HL-60 (cell line): ENCODE data around the gene SNRPA1.

Experiments used
- DNase-seq, 2 experiments: peaks; one replicate each; pipeline ENCODE4 v3.0.0-alpha.2; 2010 to 2020; ENCODE audit warnings: low read depth in 1 of 2, low spot score in 1 of 2
- H3K27ac ChIP-seq: fragments of 250-450 bp; sonication (Bioruptor Pico); replicated peaks from 2 replicates; pipeline ENCODE4 v1.5.1; 2020; ENCODE audit warnings: mild to moderate bottlenecking, moderate library complexity
- H3K27me3 ChIP-seq: fragments of 250-450 bp; sonication (Bioruptor Pico); 2 replicates; pipeline ENCODE4 v1.5.1; 2021; ENCODE audit warnings: mild to moderate bottlenecking, moderate library complexity; ENCODE audit not compliant: insufficient read depth, poor library complexity, severe bottlenecking
- H3K4me3 ChIP-seq: replicated peaks from 2 replicates; pipeline ENCODE4 v1.5.1; 2011; ENCODE audit warnings: mild to moderate bottlenecking, control low read depth, low read length; ENCODE audit not compliant: insufficient read depth
- GABPA ChIP-seq: IDR thresholded peaks from 2 replicates; pipeline ENCODE4 v1.6.1; 2012; ENCODE audit warnings: low read depth
- POLR2AphosphoS5 ChIP-seq: IDR thresholded peaks from 2 replicates; pipeline ENCODE4 v1.6.1; 2012; ENCODE audit warnings: low read depth
- SPI1 ChIP-seq: IDR thresholded peaks from 2 replicates; pipeline ENCODE4 v1.6.1; 2012; ENCODE audit warnings: low read depth, mild to moderate bottlenecking, borderline replicate concordance
- TF ChIP-seq, protein P1 (sequence below): IDR thresholded peaks from one replicate; pipeline ENCODE4 v1.5.1; 2011; ENCODE audit warnings: low read length, control low read depth, inconsistent platforms; ENCODE audit not compliant: insufficient read depth
- TF ChIP-seq, protein P2 (sequence below): IDR thresholded peaks from 2 replicates; pipeline ENCODE4 v1.6.1; 2012; ENCODE audit warnings: low read depth; ENCODE audit not compliant: insufficient replicate concordance

The SNRPA1 gene

DNA sequence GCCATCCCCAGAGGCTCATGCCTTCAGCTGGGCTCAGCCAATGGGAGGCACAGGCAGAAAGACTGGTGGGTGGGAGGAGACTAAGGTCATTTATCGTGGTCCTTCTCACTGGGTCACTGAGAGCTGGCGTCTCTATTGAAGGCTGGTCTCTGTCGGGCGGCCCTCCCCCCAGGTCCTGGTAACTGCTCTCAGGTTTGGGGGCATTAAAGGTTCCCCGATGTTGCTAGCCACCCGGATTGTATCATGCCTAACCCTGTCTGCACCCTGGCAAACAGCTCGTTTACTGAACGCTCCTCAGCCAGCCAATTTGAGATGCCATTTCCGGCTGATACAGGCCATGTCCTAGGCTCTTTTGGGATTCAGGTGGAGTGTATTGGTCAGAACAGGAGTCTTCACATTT is 28.3 kb downstream of the SNRPA1 start:
- TF ChIP-seq, protein P1, sequence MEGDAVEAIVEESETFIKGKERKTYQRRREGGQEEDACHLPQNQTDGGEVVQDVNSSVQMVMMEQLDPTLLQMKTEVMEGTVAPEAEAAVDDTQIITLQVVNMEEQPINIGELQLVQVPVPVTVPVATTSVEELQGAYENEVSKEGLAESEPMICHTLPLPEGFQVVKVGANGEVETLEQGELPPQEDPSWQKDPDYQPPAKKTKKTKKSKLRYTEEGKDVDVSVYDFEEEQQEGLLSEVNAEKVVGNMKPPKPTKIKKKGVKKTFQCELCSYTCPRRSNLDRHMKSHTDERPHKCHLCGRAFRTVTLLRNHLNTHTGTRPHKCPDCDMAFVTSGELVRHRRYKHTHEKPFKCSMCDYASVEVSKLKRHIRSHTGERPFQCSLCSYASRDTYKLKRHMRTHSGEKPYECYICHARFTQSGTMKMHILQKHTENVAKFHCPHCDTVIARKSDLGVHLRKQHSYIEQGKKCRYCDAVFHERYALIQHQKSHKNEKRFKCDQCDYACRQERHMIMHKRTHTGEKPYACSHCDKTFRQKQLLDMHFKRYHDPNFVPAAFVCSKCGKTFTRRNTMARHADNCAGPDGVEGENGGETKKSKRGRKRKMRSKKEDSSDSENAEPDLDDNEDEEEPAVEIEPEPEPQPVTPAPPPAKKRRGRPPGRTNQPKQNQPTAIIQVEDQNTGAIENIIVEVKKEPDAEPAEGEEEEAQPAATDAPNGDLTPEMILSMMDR = no peak
- TF ChIP-seq, protein P2, sequence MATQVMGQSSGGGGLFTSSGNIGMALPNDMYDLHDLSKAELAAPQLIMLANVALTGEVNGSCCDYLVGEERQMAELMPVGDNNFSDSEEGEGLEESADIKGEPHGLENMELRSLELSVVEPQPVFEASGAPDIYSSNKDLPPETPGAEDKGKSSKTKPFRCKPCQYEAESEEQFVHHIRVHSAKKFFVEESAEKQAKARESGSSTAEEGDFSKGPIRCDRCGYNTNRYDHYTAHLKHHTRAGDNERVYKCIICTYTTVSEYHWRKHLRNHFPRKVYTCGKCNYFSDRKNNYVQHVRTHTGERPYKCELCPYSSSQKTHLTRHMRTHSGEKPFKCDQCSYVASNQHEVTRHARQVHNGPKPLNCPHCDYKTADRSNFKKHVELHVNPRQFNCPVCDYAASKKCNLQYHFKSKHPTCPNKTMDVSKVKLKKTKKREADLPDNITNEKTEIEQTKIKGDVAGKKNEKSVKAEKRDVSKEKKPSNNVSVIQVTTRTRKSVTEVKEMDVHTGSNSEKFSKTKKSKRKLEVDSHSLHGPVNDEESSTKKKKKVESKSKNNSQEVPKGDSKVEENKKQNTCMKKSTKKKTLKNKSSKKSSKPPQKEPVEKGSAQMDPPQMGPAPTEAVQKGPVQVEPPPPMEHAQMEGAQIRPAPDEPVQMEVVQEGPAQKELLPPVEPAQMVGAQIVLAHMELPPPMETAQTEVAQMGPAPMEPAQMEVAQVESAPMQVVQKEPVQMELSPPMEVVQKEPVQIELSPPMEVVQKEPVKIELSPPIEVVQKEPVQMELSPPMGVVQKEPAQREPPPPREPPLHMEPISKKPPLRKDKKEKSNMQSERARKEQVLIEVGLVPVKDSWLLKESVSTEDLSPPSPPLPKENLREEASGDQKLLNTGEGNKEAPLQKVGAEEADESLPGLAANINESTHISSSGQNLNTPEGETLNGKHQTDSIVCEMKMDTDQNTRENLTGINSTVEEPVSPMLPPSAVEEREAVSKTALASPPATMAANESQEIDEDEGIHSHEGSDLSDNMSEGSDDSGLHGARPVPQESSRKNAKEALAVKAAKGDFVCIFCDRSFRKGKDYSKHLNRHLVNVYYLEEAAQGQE = no peak
- TF ChIP-seq POLR2AphosphoS5 = no peak
- TF ChIP-seq SPI1 = no peak
- TF ChIP-seq GABPA = no peak
- Histone ChIP-seq H3K27ac (no peak overlapping the region), H3K27me3 (no peaks in the 10 kb centered on the region), H3K4me3 (no peak overlapping the region)
- no peak for DNase-seq

DNA sequence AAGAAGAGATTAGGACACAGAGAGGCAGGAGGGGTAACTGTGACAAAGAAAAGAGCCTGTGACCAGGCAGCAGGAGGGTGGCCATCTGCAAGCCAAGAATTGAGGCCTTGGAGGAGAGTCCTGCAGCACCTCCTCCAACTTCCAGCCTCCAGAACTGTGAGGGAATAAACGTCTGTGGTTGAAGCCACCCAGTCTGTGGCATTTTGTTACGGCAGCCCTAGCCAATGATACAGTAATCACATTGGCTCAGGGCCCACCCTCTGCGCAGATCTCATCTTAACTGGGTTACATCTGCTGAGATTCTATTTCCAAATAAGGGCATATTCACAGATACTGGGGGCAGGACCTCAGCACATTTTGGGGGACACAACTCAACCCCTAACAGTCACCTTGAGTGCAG is 29.0 kb downstream of the SNRPA1 start:
- H3K4me3 ChIP-seq = no peak overlapping the region
- TF ChIP-seq, protein P2 = no peak
- no peak for TF ChIP-seq SPI1
- no peak for TF ChIP-seq GABPA
- TF ChIP-seq, protein P1 = no peak
- TF ChIP-seq POLR2AphosphoS5 = no peak
- no peak overlapping the region for H3K27ac ChIP-seq
- no peaks in the 10 kb centered on the region for H3K27me3 ChIP-seq
- DNase-seq = no peak

DNA sequence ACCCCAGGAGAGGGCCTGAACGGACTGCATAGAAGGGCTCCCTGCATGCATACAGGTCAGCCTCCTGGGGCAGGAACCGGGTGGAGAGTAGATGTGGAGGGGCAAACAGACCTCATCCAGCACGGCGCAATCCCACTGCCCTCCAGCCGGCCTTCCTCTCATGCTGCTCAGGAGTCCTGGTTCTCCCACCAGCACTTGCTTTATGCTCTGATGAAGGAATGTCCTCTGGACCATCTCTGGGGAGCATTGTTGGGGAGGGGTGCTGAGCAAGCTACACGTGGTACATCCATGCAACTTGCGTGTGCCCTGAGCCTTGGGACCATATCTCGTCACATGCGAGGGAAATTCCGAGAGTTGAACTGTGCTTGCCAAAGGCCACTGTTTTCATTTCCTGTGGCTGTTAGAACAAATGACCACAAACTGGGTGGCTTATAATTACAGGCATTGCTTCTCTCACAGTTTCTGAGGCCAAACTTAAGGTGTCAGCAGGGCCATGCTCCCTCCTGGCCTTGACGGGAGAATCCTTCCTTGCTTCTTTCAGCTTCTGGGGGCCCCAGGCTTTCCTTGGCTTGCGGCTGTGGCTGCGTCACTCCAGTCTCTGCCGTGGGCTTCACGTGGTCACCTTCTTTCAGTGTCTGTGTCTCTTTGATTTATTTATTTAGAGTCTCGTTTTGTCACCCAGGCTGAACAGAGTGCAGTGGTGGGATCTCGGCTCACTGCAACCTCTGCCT is 30.0 kb downstream of the SNRPA1 start:
- no peak for TF ChIP-seq SPI1
- no peak for TF ChIP-seq POLR2AphosphoS5
- TF ChIP-seq, protein P1 = no peak
- no peak for TF ChIP-seq GABPA
- TF ChIP-seq, protein P2 = no peak
- Histone ChIP-seq H3K4me3 (no peak overlapping the region), H3K27ac (no peak overlapping the region), H3K27me3 (no peaks in the 10 kb centered on the region)
- DNase-seq = no peak
